GM18519 (cell line): ENCODE results near the gene C17orf67.

Source experiments
- ATAC-seq: cut with Tn5 transposase; IDR thresholded peaks from one replicate; pipeline ENCODE4 v1.9.1; 2021; ENCODE audit warnings: mild to moderate bottlenecking, moderate library complexity; ENCODE audit not compliant: unreplicated experiment, low FRiP score

Gene C17orf67

GRCh38 chr17:56809820-56810179 is 23.9 kb downstream of the C17orf67 start:
- ATAC-seq = no peak

GRCh38 chr17:56809106-56809819 is 24.5 kb downstream of the C17orf67 start:
- ATAC-seq = no peak

GRCh38 chr17:56808503-56808902 is 25.2 kb downstream of the C17orf67 start:
- no peak for ATAC-seq

- no peak for ATAC-seq
These were observed 26.0 kb downstream of the C17orf67 start for GRCh38 chr17:56807723-56808122.

- no peak for ATAC-seq
These were observed 26.8 kb downstream of the C17orf67 start for GRCh38 chr17:56806949-56807348.

- no peak for ATAC-seq
These were observed 29.3 kb downstream of the C17orf67 start for GRCh38 chr17:56804454-56804853.

- no peak for ATAC-seq
These were observed 30.6 kb downstream of the C17orf67 start for GRCh38 chr17:56803071-56803470.

GRCh38 chr17:56801459-56802178 is 32.1 kb downstream of the C17orf67 start:
- ATAC-seq = no peak

GRCh38 chr17:56798916-56799315 is 34.8 kb downstream of the C17orf67 start:
- no peak for ATAC-seq

GRCh38 chr17:56796536-56796935 is 37.2 kb downstream of the C17orf67 start:
- no peak for ATAC-seq

- ATAC-seq = no peak
These were observed 38.4 kb downstream of the C17orf67 start for GRCh38 chr17:56795221-56795865.

GRCh38 chr17:56793957-56794356 is 39.8 kb downstream of the C17orf67 start:
- no peak for ATAC-seq

- no peak for ATAC-seq
These were observed 40.2 kb downstream of the C17orf67 start for GRCh38 chr17:56793531-56793930.

GRCh38 chr17:56792267-56792666 is 41.5 kb downstream of the C17orf67 start:
- ATAC-seq = no peak

GRCh38 chr17:56786989-56787482 is 46.7 kb downstream of the C17orf67 start:
- ATAC-seq = peak; percentile 83

GRCh38 chr17:56785997-56786680 is 47.6 kb downstream of the C17orf67 start:
- ATAC-seq = no peak

- no peak for ATAC-seq
These were observed 48.3 kb downstream of the C17orf67 start for GRCh38 chr17:56785405-56785804.

GRCh38 chr17:56782338-56782737 is 51.4 kb downstream of the C17orf67 start:
- ATAC-seq = no peak

GRCh38 chr17:56781906-56782305 is 51.8 kb downstream of the C17orf67 start:
- ATAC-seq = no peak

GRCh38 chr17:56779898-56780777 is 53.6 kb downstream of the C17orf67 start:
- peak; percentile 92 for ATAC-seq
